Erythroblast (primary cell): ENCODE results near the gene BEND3.
"Not testable (repeated sequence)": the region's sequence is repeated elsewhere in the genome, so short reads cannot be mapped to it uniquely, and the experiment has no call there.

Experiments
- DNase-seq, 2 experiments: peaks; one replicate each; lab custom pipeline; 2025; lab: John Stamatoyannopoulos, UW
- GATA1 ChIP-seq: IDR thresholded peaks from 2 replicates; pipeline ENCODE4 v1.6.1; 2011; ENCODE audit warnings: low read depth, mild to moderate bottlenecking, control low read depth, low read length, moderate library complexity
- POLR2A ChIP-seq: IDR thresholded peaks from 2 replicates; pipeline ENCODE4 v1.6.1; 2011; ENCODE audit warnings: mild to moderate bottlenecking, low read length

BEND3 gene

DNA sequence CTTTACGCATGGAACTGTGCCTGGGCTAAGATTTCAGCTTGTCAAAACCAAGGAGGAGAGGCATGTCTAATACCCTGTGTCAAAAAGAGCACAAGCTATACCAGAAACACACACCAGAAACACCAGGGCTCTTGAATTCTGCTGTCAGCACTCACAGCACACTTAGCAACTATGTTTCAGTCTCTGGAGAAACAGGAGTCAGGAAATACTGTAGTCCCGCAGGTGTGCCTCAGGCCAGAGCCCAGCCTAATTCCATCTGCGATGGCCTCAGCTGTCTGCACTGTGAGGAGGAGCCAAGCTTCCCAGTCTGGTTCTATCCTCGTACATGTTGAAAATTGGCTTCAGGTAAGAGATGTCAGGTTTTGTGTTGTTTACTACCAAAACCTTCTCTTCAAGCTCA lies 55.7 kb downstream of the BEND3 start:
- TF ChIP-seq POLR2A (no peak), GATA1 (no peak)
- no peak for DNase-seq

DNA sequence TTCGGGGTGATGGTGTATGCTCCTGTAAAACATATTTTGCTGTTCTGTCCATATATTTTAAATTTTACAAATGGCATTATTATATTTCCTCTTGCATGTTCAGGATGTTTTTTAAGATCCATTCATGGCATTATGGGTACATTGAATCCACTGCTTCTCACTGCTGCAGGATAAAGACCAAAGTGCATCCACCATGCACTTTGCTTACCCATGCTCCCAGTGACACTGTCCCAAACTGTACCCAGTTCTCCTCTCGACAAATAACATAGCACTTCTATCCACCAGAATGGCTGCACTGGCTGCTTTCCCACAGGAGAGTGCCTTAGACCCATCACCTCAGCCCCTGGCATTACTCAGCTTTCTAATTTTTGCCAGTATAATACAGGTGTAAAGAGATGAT lies 57.6 kb downstream of the BEND3 start:
- no peak for DNase-seq
- TF ChIP-seq POLR2A = no peak
- TF ChIP-seq GATA1 = no peak

DNA sequence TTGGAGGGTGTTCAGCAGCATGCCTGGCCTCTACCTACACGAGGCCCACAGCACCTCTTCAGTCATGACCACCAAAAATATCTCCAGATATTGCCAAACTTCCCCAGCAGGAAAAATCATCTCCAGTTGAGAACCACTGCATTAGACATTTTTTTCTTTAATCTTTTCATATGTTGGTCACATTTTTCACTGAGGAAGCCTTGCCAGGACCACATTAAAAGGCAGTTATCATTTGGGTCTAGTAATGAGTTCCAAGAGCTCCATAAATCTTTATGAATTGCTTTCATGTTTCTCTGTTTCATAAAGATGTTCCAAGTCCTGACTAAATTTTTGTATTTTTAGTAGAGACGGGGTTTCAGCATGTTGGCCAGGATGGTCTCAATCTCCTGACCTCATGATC lies 58.5 kb downstream of the BEND3 start:
- TF ChIP-seq POLR2A (no peak), GATA1 (no peak)
- no peak for DNase-seq

DNA sequence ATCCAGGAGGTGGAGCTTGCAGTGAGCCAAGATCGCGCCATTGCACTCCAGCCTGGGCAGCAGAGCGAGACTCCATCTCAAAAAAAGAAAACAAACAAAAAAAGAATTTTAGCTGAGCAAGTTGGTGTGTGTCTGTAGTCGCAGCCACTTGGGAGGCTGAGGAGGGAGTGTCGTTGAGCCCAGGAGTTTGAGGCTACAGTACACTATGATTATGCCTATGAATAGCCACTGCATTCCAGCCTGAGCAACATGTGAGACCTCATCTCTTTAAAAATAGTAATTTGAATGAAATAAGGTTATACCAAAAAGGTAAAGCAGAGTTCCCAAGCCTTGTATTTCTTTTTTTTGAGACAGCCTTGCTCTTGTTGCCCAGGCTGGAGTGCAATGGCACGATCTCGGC lies 67.5 kb downstream of the BEND3 start:
- no peak for DNase-seq
- TF ChIP-seq GATA1 (no peak), POLR2A (no peak)

DNA sequence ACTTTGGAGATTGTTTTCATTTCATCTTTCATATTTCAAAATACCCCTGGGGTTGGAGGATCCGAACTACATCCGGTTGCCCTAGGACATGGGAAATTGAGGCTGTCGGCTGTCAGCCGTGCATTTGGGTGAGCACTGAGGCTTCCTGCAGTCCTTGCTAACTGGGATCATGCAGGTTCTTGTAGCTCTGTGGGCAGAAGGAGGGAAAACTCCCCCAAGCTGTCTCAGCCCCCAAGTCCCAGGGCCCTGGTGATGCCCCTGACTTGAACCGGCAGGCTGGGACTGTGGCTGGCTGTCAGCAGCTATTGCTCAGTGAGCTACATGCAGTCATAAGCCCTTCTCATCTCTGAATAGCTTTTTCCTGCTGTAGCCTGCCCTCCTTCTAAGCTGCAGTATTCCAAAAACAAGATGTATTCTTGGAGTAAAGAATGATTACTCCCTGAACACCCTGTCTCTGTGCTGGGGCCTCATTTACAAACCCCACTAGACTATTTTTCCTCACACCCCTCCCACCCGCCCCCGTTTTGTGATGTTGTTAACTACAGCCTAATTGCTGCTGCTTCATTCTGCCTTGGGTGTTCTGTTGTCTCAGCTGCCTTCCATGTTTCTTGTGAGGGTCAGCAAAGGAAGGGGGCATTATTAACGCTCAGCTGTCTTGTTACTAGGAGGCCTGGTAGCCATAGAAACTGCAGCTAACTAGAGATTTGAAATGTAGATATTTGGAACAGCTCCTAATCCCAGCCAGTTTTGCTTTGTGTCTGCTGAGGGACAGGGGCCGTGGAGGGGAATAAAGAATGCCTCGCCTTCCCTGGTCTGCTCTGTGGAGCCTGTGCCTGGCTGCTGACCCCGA lies 69.3 kb downstream of the BEND3 start:
- no peak for DNase-seq
- no peak for TF ChIP-seq GATA1
- TF ChIP-seq POLR2A = no peak

DNA sequence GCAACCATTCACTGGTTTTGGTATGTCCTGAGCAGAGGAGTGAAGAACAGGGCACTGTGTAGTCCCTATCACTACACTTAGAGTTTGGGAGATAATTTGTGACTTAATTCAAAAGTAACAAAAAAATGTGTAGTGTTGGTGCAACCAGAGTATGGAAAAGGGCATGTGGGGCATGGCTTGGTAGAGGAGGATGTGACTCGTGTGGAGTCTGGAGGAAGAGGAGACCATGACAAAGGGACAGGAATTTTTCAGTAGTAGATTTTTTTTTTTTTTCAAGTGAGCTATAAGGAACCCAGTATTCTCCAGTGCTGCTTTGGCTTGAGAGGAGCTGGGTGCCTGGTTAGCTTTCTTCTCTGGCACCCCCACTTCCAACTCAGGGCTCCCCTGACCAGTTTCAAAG lies 82.2 kb downstream of the BEND3 start:
- TF ChIP-seq POLR2A (no peak), GATA1 (no peak)
- DNase-seq = no peak

DNA sequence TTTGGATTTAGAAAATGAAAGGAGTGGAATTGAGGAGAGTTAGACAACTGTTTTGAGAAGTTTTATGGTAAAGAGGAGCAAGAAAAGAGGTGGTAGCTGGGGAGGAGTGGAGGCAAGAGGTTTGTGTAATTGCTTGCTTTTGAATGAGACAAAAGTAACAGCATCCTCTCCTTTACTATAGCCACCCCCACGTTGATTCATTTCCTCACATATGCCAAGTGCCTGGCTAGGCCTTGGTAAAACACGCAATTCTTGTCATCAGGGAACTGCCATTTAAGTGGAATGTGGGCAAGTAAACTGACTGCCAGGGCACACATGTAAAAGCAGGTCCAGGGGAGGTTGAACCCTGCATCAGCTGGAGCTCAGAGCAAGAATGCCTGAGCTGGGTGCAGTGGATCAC lies 83.3 kb downstream of the BEND3 start:
- DNase-seq = no peak
- TF ChIP-seq POLR2A (no peak), GATA1 (no peak)

DNA sequence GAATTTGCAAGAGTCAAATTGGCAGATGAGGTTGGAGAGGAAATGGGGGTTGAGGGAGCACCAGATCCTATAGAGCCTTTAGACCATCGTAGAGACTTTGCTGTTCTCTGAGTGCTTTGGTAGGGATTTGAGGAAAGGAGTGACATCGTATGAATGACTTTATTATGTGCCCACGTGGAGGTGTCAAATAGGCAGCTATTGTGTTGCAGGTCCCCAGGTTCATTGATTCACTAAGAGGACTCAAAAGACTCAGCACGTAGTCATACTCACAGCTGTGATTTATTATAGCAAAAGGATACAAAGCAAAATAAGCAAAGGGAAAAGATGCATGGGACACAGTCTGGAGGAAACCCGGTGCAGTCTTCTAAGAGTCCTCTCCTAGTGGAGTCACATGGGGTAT lies 85.2 kb downstream of the BEND3 start:
- DNase-seq = no peak
- TF ChIP-seq POLR2A = no peak
- no peak for TF ChIP-seq GATA1

DNA sequence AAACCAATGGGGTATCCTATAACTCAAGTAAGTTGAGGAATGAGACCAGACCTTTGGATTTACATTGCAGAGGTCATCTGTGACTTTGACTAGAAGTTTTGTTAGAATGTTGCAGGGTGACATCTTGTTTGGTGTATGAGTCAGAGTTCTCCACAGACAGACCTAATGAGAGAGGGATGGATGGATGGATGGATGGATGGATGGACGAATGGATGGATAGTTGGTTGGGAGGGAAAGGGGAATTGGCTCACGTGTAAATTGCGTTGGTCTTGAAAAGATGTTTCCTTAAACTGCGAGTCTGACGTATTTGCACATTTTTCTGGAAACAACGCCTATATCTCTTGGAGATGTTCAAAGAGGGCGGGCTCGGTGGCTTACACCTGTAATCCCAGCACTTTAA lies 88.3 kb downstream of the BEND3 start:
- no peak for DNase-seq
- TF ChIP-seq GATA1 (no peak), POLR2A (no peak)

DNA sequence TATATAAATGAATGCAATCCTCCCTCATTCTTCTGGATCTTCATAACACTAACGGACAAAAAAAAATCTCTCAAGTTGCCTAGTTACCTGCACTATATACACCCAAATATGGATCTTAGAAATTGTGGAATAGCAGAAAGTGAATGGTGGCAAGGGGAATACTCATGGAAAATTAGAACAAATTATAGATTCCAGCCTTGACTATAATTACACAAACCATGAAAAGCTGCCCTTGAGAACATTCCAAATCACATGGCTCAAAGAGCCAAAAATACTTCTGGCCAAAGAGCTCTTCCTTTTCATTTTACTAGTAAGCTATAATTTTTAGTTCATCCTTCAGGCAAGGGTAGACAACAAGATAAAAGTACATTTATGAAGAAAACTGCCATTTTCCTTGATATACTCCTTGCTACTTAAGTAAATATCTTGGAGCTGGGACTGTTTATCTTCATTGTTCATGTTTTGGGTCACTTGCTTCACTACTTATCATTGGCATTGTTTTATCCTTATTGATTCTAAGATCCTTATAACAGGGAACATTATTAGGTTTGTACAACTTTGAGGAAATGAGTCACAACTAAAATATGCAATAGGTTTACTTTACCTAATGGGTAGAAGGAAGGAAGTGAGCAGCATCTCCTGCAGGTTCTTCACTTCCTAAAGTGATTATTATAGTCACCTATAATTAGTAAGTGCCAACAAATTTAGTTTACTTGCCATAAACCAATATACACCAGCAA lies 93.7 kb downstream of the BEND3 start:
- no peak for DNase-seq
- TF ChIP-seq POLR2A (no peak), GATA1 (no peak)

DNA sequence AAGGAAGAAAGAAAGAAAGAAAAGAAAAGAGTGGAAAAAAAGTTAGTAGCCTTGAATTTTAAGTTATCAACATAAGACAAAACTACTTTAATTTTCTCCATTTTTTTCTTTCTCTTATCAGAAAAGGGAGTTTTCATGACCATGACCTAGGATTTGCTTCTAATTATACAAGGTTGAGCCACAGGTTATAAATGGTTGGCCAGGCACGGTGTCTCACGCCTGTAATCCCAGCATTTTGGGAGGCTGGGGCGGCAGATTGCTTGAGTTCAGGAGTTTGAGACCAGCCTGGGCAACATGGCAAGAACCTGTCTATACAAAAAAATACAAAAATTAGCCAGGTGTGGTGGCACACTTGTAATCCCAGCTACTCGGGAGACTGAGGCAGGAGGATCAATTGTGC lies 95.1 kb downstream of the BEND3 start:
- TF ChIP-seq GATA1 (no peak), POLR2A (no peak)
- no peak for DNase-seq

DNA sequence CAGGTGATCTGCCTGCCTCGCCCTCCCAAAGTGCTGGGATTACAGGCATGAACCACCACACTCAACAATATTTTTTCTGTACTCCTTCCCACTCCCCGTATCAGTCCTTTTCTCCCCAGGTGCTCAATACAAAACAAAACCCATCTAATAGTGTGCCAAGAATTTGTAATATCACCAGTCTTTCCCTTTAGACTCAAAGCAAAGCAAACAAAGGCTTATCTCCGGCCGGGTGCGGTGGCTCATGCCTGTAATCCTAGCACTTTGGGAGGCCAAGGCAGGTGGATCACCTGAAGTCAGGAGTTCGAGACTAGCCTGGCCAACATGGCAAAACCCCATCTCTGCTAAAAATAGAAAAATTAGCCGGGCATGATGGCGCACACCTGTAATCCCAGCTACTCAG lies 95.7 kb downstream of the BEND3 start:
- not testable (repeated sequence) for DNase-seq

DNA sequence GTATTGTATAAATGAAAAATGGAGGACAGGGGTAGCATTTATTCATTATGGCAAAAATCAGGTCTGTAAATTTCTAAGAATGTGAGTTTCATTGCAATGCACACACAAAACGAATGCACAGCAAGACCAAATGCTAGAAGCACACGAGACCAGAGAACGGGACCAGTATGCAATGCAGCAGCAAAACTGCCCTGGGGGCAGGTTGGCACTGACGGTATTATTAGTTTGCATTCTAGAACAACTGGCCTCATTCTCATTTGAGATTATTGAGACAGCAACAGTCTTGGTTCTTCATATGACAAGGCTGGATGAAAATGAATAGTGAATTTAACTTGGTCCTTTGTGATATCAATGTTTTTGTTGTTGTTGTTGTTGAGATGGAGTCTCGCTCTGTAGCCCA lies 96.3 kb downstream of the BEND3 start:
- DNase-seq = no peak

More for the DNA sequence above, 96.3 kb downstream of the BEND3 start:
- TF ChIP-seq GATA1 = no peak
- no peak for TF ChIP-seq POLR2A
